Hindlimb muscle (tissue), 1 donor: Measurements from ENCODE around the gene ANKS4B. TPM values are rescaled to one million over a fixed set of nuclear protein-coding genes. Genes with fewer than 3 reads are reported as not detected.
"Not testable (repeated sequence)": the region's sequence is repeated elsewhere in the genome, so short reads cannot be mapped to it uniquely, and the experiment has no call there.

Experiments used
- DNase-seq: peaks from one replicate; pipeline ENCODE4 v3.0.0-alpha.2; 2013
- polyA plus RNA-seq: library from polyadenylated mRNA; unstranded; fragments of 120-200 nt; gene quantifications from one replicate; pipeline ENCODE4 v1.2.1, GENCODE V29; 2013; ENCODE audit not compliant: insufficient read length

ANKS4B gene
- polyA plus RNA-seq, 1 donor: not detected

- peak; percentile 32 for DNase-seq
These were observed 30.4 kb downstream of the ANKS4B start for GRCh38 chr16:21263640-21264570.

GRCh38 chr16:21264571-21265036, 31.1 kb downstream of the ANKS4B start:
- no peak for DNase-seq

- no peak for DNase-seq
These were observed 31.8 kb downstream of the ANKS4B start for GRCh38 chr16:21265104-21265837.

GRCh38 chr16:21267298-21267697, 33.8 kb downstream of the ANKS4B start:
- DNase-seq: no peak

- DNase-seq: no peak
These were observed 34.7 kb downstream of the ANKS4B start for GRCh38 chr16:21268236-21268635.

- DNase-seq: no peak
These were observed 38.8 kb downstream of the ANKS4B start for GRCh38 chr16:21272253-21272652.

- not testable (repeated sequence) for DNase-seq
These were observed 39.3 kb downstream of the ANKS4B start for GRCh38 chr16:21272763-21273162.

- DNase-seq: no peak
These were observed 40.8 kb downstream of the ANKS4B start for GRCh38 chr16:21274172-21274726.

GRCh38 chr16:21275529-21275928, 42.0 kb downstream of the ANKS4B start:
- no peak for DNase-seq

- DNase-seq: no peak
These were observed 42.6 kb downstream of the ANKS4B start for GRCh38 chr16:21276090-21276489.

GRCh38 chr16:21277045-21277926, 43.8 kb downstream of the ANKS4B start:
- no peak for DNase-seq

- peak; percentile 24 for DNase-seq
These were observed 44.6 kb downstream of the ANKS4B start, which contains the start of gene CRYM for GRCh38 chr16:21277927-21278706. Gene CRYM, minus strand, starts transcription at chr16:21278290. Its CDS starts 39 bp downstream, at chr16:21278251.

- no peak for DNase-seq
These were observed 46.0 kb downstream of the ANKS4B start for GRCh38 chr16:21279501-21279900.

GRCh38 chr16:21281698-21282389, 48.3 kb downstream of the ANKS4B start:
- DNase-seq: no peak

GRCh38 chr16:21283521-21284289, 50.2 kb downstream of the ANKS4B start:
- DNase-seq: peak; percentile 29

GRCh38 chr16:21284414-21284813, 50.9 kb downstream of the ANKS4B start:
- no peak for DNase-seq

- DNase-seq: no peak
These were observed 51.8 kb downstream of the ANKS4B start for GRCh38 chr16:21285314-21285713.

GRCh38 chr16:21289789-21290188, 56.3 kb downstream of the ANKS4B start:
- not testable (repeated sequence) for DNase-seq

GRCh38 chr16:21300309-21301167, 67.0 kb downstream of the ANKS4B start:
- DNase-seq: peak; percentile 97
